GM23338 (cell line): ENCODE measurements around the gene KCNK10. TPM values are rescaled to one million over a fixed set of nuclear protein-coding genes. Genes with fewer than 3 reads are reported as not detected.

Source experiments
- ATAC-seq: fragments of 200-7000 bp; cut with Tn5 transposase; 3 replicates; pipeline ENCODE4 v1.9.1; 2020
- DNase-seq: peaks from one replicate; pipeline ENCODE4 v3.0.0-alpha.2; 2015; ENCODE audit warnings: low spot score
- H2AFZ ChIP-seq: fragments of 200-600 bp; sonication (generic); 2 replicates; pipeline ENCODE4 v1.8.0; 2016; ENCODE audit warnings: antibody characterized with exemption, mild to moderate bottlenecking, moderate library complexity
- H3F3A ChIP-seq: fragments of 200-600 bp; sonication (generic); replicated peaks from 2 replicates; pipeline ENCODE4 v1.8.0; 2017; ENCODE audit warnings: antibody characterized with exemption, mixed run types, low read depth
- H3K27ac ChIP-seq: fragments of 200-600 bp; sonication (generic); 2 replicates; pipeline ENCODE4 v1.6.1; 2016; ENCODE audit warnings: low read depth
- H3K27me3 ChIP-seq: fragments of 200-600 bp; sonication (generic); 2 replicates; pipeline ENCODE4 v1.8.0; 2016; ENCODE audit warnings: mild to moderate bottlenecking, mixed run types, moderate library complexity; ENCODE audit not compliant: insufficient read depth
- H3K36me3 ChIP-seq: fragments of 200-600 bp; sonication (generic); 2 replicates; pipeline ENCODE4 v1.8.0; 2016; ENCODE audit warnings: mild to moderate bottlenecking; ENCODE audit not compliant: insufficient read depth
- H3K4me1 ChIP-seq: fragments of 200-600 bp; sonication (generic); 2 replicates; pipeline ENCODE4 v1.8.0; 2016; ENCODE audit warnings: mild to moderate bottlenecking, moderate library complexity; ENCODE audit not compliant: insufficient read depth
- H3K4me2 ChIP-seq: fragments of 200-600 bp; sonication (generic); 2 replicates; pipeline ENCODE4 v1.7.1; 2017; ENCODE audit warnings: mixed run types
- H3K4me3 ChIP-seq: fragments of 200-600 bp; sonication (generic); 2 replicates; pipeline ENCODE4 v1.6.1; 2016; ENCODE audit warnings: mixed run types
- H3K79me2 ChIP-seq: fragments of 200-600 bp; sonication (generic); replicated peaks from 2 replicates; pipeline ENCODE4 v1.8.0; 2017; ENCODE audit warnings: mild to moderate bottlenecking; ENCODE audit not compliant: insufficient read depth
- H3K9me2 ChIP-seq: fragments of 200-600 bp; sonication (generic); 2 replicates; pipeline ENCODE4 v1.8.0; 2017; ENCODE audit not compliant: insufficient read depth
- H4K20me1 ChIP-seq: fragments of 200-600 bp; sonication (generic); replicated peaks from 2 replicates; pipeline ENCODE4 v1.8.0; 2017; ENCODE audit warnings: mild to moderate bottlenecking; ENCODE audit not compliant: insufficient read depth
- H3K27ac Mint-ChIP-seq: 2 replicates; pipeline ENCODE4 v1.8.0; 2020; ENCODE audit warnings: inconsistent platforms, mild to moderate bottlenecking, moderate library complexity, mixed read lengths
- H3K27me3 Mint-ChIP-seq: 3 replicates; pipeline ENCODE4 v1.8.0; 2022; ENCODE audit warnings: low read depth, mild to moderate bottlenecking, moderate library complexity, mixed read lengths, inconsistent platforms; ENCODE audit not compliant: insufficient read depth, poor library complexity
- H3K36me3 Mint-ChIP-seq: 3 replicates; pipeline ENCODE4 v1.8.0; 2021; ENCODE audit warnings: low read depth, mild to moderate bottlenecking, inconsistent platforms, moderate library complexity, mixed read lengths
- H3K4me1 Mint-ChIP-seq: 3 replicates; pipeline ENCODE4 v1.8.0; 2020; ENCODE audit warnings: mild to moderate bottlenecking, inconsistent platforms, mixed read lengths
- H3K4me3 Mint-ChIP-seq: 3 replicates; pipeline ENCODE4 v1.8.0; 2021; ENCODE audit warnings: moderate library complexity, mild to moderate bottlenecking, inconsistent platforms, mixed read lengths
- H3K9me3 Mint-ChIP-seq: 3 replicates; pipeline ENCODE4 v1.8.0; 2020; ENCODE audit warnings: moderate library complexity, mild to moderate bottlenecking, inconsistent platforms, mixed read lengths
- EZH2 ChIP-seq: fragments of 200-600 bp; sonication (generic); IDR thresholded peaks from one replicate; pipeline ENCODE4 v1.8.0; 2017; ENCODE audit warnings: antibody characterized with exemption, mild to moderate bottlenecking, low read depth; ENCODE audit not compliant: unreplicated experiment
- EZH2phosphoT487 ChIP-seq: fragments of 200-600 bp; sonication (generic); IDR thresholded peaks from one replicate; pipeline ENCODE4 v1.8.1; 2018; ENCODE audit warnings: antibody characterized with exemption; ENCODE audit not compliant: unreplicated experiment
- JUNB ChIP-seq: IDR thresholded peaks from one replicate; pipeline ENCODE4 v1.6.1; 2016; ENCODE audit warnings: antibody characterized with exemption; ENCODE audit not compliant: unreplicated experiment
- NANOG ChIP-seq: IDR thresholded peaks from 2 replicates; pipeline ENCODE4 v1.6.1; 2016; ENCODE audit warnings: antibody characterized with exemption, borderline replicate concordance
- POLR2AphosphoS5 ChIP-seq: IDR thresholded peaks from 2 replicates; pipeline ENCODE4 v1.6.1; 2016; ENCODE audit warnings: antibody characterized with exemption, low read depth
- STAT1 ChIP-seq: IDR thresholded peaks from one replicate; pipeline ENCODE4 v1.6.1; 2016; ENCODE audit warnings: antibody characterized with exemption; ENCODE audit not compliant: unreplicated experiment
- ZNF114 ChIP-seq: fragments of 250-450 bp; sonication (Bioruptor Pico); IDR thresholded peaks from 2 replicates; pipeline ENCODE4 v1.5.0; 2020; ENCODE audit warnings: mild to moderate bottlenecking, moderate library complexity
- ZNF331 ChIP-seq: fragments of 250-450 bp; sonication (Bioruptor Pico); IDR thresholded peaks from 2 replicates; pipeline ENCODE4 v1.5.0; 2020; ENCODE audit warnings: low read depth, mild to moderate bottlenecking, moderate library complexity
- polyA plus RNA-seq: library from polyadenylated mRNA; unstranded; fragments of >200 nt; fragmentation: Nextera tagmentation; extraction: Ambion mirVana; gene quantifications from 2 replicates; pipeline ENCODE4 v1.2.1, GENCODE V29; 2016
- total RNA-seq: library from RNA; depleted of rRNA; stranded (reverse); fragments of >200 nt; shearing (Covaris generic); gene quantifications from 2 replicates; pipeline ENCODE4 v1.2.3, GENCODE V29; 2014
- TF ChIP-seq, protein P1 (sequence below): IDR thresholded peaks from one replicate; pipeline ENCODE4 v1.6.1; 2018; ENCODE audit warnings: antibody characterized with exemption; ENCODE audit not compliant: unreplicated experiment
- TF ChIP-seq, protein P2 (sequence below), 2 experiments: fragments of 200-600 bp in 1 of 2; sonication (generic) in 1 of 2; conservative IDR thresholded peaks; 2 replicates each; pipeline versions ENCODE4 v1.5.1 to v1.6.1; 2016 to 2017; ENCODE audit warnings: antibody characterized with exemption in 2 of 2, low read depth in 2 of 2, mild to moderate bottlenecking in 2 of 2, moderate library complexity in 1 of 2

The KCNK10 gene
- total and polyA plus RNA-seq, 2 experiments from 2014 or later = 0.29 to 1.0 TPM

DNA sequence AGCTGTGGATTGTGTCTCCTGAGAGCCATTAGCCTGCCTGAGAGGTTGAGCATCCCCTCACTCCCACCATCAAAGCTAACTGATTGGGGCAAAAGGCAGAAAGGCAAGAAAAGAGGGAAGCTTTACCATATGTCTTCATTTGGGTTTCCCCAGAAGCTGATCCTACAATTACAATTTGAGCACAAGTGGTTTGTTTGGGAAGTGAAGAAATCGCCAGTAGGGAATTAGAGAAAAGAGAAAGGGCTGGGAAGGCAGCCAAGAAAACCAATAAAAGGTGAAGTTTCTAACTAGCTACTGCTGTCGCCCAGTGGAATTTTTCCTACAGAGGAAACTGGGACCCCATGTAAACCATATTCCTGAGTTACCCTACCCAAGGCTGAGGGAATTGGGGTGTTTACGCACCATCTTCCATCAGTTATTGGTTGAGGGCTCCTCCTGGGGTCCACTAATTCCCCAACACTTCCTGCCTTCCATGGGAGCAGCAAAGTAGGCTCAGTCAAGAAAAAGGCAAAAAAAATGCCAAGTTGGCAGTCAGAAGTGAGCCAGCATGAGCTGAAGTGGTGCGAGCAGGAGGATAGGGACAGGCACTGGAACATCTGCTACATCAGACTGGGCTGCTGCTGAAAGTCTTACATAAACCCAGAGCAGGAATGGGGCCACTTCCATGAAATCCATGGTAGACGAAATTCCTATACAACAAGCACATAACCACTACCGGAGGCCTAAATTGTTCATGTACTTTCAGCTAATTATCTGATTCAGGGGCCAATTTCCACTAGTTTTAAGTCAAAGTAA, 17.3 kb downstream of the KCNK10 start (continued):
- TF ChIP-seq, protein P1, sequence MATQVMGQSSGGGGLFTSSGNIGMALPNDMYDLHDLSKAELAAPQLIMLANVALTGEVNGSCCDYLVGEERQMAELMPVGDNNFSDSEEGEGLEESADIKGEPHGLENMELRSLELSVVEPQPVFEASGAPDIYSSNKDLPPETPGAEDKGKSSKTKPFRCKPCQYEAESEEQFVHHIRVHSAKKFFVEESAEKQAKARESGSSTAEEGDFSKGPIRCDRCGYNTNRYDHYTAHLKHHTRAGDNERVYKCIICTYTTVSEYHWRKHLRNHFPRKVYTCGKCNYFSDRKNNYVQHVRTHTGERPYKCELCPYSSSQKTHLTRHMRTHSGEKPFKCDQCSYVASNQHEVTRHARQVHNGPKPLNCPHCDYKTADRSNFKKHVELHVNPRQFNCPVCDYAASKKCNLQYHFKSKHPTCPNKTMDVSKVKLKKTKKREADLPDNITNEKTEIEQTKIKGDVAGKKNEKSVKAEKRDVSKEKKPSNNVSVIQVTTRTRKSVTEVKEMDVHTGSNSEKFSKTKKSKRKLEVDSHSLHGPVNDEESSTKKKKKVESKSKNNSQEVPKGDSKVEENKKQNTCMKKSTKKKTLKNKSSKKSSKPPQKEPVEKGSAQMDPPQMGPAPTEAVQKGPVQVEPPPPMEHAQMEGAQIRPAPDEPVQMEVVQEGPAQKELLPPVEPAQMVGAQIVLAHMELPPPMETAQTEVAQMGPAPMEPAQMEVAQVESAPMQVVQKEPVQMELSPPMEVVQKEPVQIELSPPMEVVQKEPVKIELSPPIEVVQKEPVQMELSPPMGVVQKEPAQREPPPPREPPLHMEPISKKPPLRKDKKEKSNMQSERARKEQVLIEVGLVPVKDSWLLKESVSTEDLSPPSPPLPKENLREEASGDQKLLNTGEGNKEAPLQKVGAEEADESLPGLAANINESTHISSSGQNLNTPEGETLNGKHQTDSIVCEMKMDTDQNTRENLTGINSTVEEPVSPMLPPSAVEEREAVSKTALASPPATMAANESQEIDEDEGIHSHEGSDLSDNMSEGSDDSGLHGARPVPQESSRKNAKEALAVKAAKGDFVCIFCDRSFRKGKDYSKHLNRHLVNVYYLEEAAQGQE = no peak
- TF ChIP-seq EZH2phosphoT487 = no peak
- TF ChIP-seq POLR2AphosphoS5 = no peak
- TF ChIP-seq ZNF331 (CRISPR knock-in tag) = no peak
- no peak for TF ChIP-seq EZH2
- TF ChIP-seq, protein P2, sequence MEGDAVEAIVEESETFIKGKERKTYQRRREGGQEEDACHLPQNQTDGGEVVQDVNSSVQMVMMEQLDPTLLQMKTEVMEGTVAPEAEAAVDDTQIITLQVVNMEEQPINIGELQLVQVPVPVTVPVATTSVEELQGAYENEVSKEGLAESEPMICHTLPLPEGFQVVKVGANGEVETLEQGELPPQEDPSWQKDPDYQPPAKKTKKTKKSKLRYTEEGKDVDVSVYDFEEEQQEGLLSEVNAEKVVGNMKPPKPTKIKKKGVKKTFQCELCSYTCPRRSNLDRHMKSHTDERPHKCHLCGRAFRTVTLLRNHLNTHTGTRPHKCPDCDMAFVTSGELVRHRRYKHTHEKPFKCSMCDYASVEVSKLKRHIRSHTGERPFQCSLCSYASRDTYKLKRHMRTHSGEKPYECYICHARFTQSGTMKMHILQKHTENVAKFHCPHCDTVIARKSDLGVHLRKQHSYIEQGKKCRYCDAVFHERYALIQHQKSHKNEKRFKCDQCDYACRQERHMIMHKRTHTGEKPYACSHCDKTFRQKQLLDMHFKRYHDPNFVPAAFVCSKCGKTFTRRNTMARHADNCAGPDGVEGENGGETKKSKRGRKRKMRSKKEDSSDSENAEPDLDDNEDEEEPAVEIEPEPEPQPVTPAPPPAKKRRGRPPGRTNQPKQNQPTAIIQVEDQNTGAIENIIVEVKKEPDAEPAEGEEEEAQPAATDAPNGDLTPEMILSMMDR (conservative IDR thresholded peaks at IDR 0.05; ENCODE audit: low read depth in 2 of 2) = no peak
- TF ChIP-seq STAT1 = no peak

DNA sequence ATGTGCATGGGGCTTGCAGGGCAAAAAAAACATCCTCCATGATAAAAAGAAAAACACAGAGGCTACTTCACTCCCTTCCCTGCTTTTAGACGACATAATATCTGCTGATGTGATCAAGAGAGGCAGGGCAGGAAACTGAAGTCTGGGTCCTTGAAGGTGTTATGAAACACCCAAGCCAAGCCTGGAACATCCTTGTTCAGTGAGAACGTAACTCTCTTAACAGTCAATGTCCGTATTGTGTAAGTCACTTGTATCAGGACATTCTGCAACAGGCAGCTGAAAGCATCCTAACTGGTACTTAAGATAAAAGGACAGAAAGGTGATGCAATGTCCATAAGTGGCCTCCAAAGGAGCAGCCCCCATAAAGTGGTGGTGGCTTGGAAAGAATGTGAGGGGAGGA, 20.0 kb downstream of the KCNK10 start:
- Mint-ChIP-seq H3K9me3 (no peaks in the 10 kb centered on the region), H3K27ac (no peak overlapping the region), H3K4me3 (no peak overlapping the region), H3K4me1 (no peaks in the 10 kb centered on the region), H3K36me3 (no peaks in the 10 kb centered on the region), H3K27me3 (no peaks in the 10 kb centered on the region)
- no peaks in the 10 kb centered on the region for H3K4me1 ChIP-seq
- no peaks in the 10 kb centered on the region for H3F3A ChIP-seq
- H3K27me3 ChIP-seq = no peaks in the 10 kb centered on the region
- no peaks in the 10 kb centered on the region for H3K36me3 ChIP-seq
- H4K20me1 ChIP-seq = no peaks in the 10 kb centered on the region
- H3K27ac ChIP-seq = no peak overlapping the region
- no peaks in the 10 kb centered on the region for H3K79me2 ChIP-seq
- DNase-seq = no peak
- H3K4me3 ChIP-seq = no peak overlapping the region
- ATAC-seq = no peak
- 0 out of 2 replicates have a peak, but pooled peaks cover 9% of the 10 kb centered on the region for H3K9me2 ChIP-seq
- no peak overlapping the region for H3K4me2 ChIP-seq
- no peak overlapping the region for H2AFZ ChIP-seq
- TF ChIP-seq, protein P1 = no peak
- TF ChIP-seq STAT1 (no peak), NANOG (no peak), ZNF114 (CRISPR knock-in tag) (no peak), EZH2phosphoT487 (no peak), JUNB (no peak)
